ENCODE results near the gene SPATA31C1. TPM values are rescaled to one million over a fixed set of nuclear protein-coding genes. Genes with fewer than 3 reads are reported as not detected.

The SPATA31C1 gene
- polyA plus RNA-seq, 2 of the 4 experiments (the other 2 are of a cell fraction), result not detected

DNA sequence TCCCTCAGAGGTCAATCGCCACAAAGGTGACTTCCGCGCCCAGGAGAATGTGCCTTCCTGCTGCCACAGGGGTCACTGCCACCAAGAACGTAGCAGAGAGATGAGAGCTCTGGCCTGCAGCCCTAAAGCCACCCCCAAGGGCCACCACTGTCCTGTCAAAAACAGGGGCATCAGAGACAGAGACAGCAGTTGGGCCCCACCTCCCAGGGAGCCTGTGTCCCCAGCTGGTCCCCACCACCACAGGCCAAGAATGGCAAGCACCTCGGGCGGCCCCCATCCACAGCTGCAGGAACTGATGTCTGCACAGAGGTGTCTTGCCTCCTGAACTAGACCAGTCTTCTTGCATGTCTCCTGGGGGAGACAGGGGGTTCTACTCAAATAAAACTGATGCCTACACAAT is 29.3 kb upstream of the SPATA31C1 start:
- POLR2A ChIA-PET, result no interaction called here
- H3K27ac ChIP-seq, result no peak overlapping the region
- TF ChIP-seq CEBPB (IDR thresholded peaks at IDR 0.05) (no peak), EHMT2 (IDR thresholded peaks at IDR 0.05; ENCODE audit: low read depth) (no peak), GATA3 (IDR thresholded peaks at IDR 0.05; ENCODE audit: borderline replicate concordance) (no peak), ESRRA (IDR thresholded peaks at IDR 0.05; ENCODE audit: borderline replicate concordance, low read length) (no peak), JUN (IDR thresholded peaks at IDR 0.05) (no peak), JUNB (IDR thresholded peaks at IDR 0.05) (no peak), RNF2 (IDR thresholded peaks at IDR 0.05; ENCODE audit: borderline replicate concordance, low read depth) (no peak), KDM5A (IDR thresholded peaks at IDR 0.05) (no peak)
- TF ChIP-seq, protein P1, sequence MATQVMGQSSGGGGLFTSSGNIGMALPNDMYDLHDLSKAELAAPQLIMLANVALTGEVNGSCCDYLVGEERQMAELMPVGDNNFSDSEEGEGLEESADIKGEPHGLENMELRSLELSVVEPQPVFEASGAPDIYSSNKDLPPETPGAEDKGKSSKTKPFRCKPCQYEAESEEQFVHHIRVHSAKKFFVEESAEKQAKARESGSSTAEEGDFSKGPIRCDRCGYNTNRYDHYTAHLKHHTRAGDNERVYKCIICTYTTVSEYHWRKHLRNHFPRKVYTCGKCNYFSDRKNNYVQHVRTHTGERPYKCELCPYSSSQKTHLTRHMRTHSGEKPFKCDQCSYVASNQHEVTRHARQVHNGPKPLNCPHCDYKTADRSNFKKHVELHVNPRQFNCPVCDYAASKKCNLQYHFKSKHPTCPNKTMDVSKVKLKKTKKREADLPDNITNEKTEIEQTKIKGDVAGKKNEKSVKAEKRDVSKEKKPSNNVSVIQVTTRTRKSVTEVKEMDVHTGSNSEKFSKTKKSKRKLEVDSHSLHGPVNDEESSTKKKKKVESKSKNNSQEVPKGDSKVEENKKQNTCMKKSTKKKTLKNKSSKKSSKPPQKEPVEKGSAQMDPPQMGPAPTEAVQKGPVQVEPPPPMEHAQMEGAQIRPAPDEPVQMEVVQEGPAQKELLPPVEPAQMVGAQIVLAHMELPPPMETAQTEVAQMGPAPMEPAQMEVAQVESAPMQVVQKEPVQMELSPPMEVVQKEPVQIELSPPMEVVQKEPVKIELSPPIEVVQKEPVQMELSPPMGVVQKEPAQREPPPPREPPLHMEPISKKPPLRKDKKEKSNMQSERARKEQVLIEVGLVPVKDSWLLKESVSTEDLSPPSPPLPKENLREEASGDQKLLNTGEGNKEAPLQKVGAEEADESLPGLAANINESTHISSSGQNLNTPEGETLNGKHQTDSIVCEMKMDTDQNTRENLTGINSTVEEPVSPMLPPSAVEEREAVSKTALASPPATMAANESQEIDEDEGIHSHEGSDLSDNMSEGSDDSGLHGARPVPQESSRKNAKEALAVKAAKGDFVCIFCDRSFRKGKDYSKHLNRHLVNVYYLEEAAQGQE (IDR thresholded peaks at IDR 0.05), result no peak
- no peak for ATAC-seq
- no peak for DNase-seq (ENCODE audit: low read depth in 1 of 2, low spot score in 1 of 2)
- H3K9me3 ChIP-seq, result no peaks in the 10 kb centered on the region
- WGBS (ENCODE audit: missing lambda C conversion rate), result 67% methylated on average over 6 of the region's 6 CpGs
- no peaks in the 10 kb centered on the region for H3K4me1 ChIP-seq
- no peak for FAIRE-seq
- H3K4me2 ChIP-seq, result no peak overlapping the region
- CTCF ChIA-PET, result no interaction called here
- H3K4me3 ChIP-seq, result no peak overlapping the region

DNA sequence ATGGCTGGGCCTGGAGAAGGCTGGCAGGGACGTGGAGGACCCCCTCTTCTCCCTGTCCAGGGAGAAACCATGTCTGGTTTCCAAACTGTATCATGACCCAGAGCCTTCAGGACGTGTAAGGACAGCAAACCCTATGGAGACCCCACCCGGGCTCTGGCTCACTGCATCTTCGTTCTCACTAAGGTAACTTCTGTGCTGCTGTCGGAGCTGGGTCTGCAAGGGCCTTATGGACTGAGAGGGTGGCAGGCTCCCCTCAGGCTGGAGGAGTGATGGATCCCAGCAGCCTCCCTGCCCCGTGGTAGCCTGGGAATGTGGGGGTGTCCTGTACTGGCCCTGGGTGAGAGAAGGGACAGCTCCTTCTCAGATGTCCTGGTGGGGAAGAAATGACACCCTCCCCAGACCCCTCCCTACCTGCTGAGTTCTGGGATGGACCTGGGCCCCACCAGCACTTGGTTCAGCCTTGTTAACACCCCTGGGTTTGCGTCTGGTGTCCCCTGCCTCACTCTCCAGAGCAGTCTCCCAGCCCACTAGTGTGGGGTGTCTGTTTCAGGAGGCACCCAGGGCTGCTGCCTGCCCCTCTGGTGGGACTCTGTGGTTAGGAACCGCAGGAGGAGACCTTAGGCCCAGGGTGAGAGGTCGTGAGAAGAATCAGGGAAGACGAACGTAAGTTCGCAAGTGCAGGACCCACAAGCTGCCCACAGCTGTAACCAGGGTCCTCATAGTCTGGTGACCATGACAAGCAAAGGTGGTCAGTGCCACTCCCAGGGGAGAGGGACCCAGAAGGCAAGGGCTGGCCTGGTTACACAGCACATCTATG is 28.5 kb upstream of the SPATA31C1 start:
- TF ChIP-seq JUNB (IDR thresholded peaks at IDR 0.05), result no peak
- no peak for TF ChIP-seq FOSB (CRISPR knock-in tag; IDR thresholded peaks at IDR 0.05)
- TF ChIP-seq ZFP36 (IDR thresholded peaks at IDR 0.05; ENCODE audit: borderline replicate concordance, partially characterized antibody), result no peak
- TF ChIP-seq FOSL2 (IDR thresholded peaks at IDR 0.05), result no peak
- TF ChIP-seq FOSL2 (CRISPR knock-in tag; IDR thresholded peaks at IDR 0.05), result no peak
- TF ChIP-seq HEYL (CRISPR knock-in tag; IDR thresholded peaks at IDR 0.05), result no peak
- TF ChIP-seq, protein P2, sequence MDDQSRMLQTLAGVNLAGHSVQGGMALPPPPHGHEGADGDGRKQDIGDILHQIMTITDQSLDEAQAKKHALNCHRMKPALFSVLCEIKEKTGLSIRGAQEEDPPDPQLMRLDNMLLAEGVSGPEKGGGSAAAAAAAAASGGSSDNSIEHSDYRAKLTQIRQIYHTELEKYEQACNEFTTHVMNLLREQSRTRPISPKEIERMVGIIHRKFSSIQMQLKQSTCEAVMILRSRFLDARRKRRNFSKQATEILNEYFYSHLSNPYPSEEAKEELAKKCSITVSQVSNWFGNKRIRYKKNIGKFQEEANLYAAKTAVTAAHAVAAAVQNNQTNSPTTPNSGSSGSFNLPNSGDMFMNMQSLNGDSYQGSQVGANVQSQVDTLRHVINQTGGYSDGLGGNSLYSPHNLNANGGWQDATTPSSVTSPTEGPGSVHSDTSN (IDR thresholded peaks at IDR 0.05), result no peak
- TF ChIP-seq ESRRA (IDR thresholded peaks at IDR 0.05; ENCODE audit: borderline replicate concordance, low read length), result no peak
- TF ChIP-seq, protein P3, sequence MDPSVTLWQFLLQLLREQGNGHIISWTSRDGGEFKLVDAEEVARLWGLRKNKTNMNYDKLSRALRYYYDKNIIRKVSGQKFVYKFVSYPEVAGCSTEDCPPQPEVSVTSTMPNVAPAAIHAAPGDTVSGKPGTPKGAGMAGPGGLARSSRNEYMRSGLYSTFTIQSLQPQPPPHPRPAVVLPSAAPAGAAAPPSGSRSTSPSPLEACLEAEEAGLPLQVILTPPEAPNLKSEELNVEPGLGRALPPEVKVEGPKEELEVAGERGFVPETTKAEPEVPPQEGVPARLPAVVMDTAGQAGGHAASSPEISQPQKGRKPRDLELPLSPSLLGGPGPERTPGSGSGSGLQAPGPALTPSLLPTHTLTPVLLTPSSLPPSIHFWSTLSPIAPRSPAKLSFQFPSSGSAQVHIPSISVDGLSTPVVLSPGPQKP (IDR thresholded peaks at IDR 0.05; ENCODE audit: low read depth, low read length), result no peak
- no peak for TF ChIP-seq EHF (CRISPR knock-in tag; IDR thresholded peaks at IDR 0.05)
- no peak for TF ChIP-seq TFCP2L1 (CRISPR knock-in tag; IDR thresholded peaks at IDR 0.05)
- no peak for TF ChIP-seq KDM1A (IDR thresholded peaks at IDR 0.05; ENCODE audit: low read depth)
- no peak for TF ChIP-seq FOXS1 (CRISPR knock-in tag; IDR thresholded peaks at IDR 0.05)
- no peak for TF ChIP-seq POLR2A (IDR thresholded peaks at IDR 0.05; ENCODE audit: low read length)
- no peak for TF ChIP-seq TP53 (CRISPR knock-in tag; IDR thresholded peaks at IDR 0.05)
- no peak for TF ChIP-seq GATA3 (IDR thresholded peaks at IDR 0.05; ENCODE audit: borderline replicate concordance)
- no peak for TF ChIP-seq EHMT2 (IDR thresholded peaks at IDR 0.05; ENCODE audit: low read depth)
- TF ChIP-seq ZNF302 (CRISPR knock-in tag; IDR thresholded peaks at IDR 0.05), result no peak
- FAIRE-seq (no peak), ATAC-seq (no peak), DNase-seq (ENCODE audit: low read depth in 1 of 2, low spot score in 1 of 2) (no peak)
- POLR2A ChIA-PET, result no interaction called here
- H3K27ac ChIP-seq, result no peak overlapping the region
- no peaks in the 10 kb centered on the region for H3K9me3 ChIP-seq
- no peak overlapping the region for H3K4me3 ChIP-seq
- CTCF ChIA-PET, result interaction anchor here (1.0 to 1.7 kb wide), 2 partner anchors 118 to 209 kb away, joined by 3 to 4 read pairs; no protein-coding TSS in a partner anchor
- H3K4me2 ChIP-seq, result no peak overlapping the region
- no peaks in the 10 kb centered on the region for H3K4me1 ChIP-seq
- WGBS (ENCODE audit: missing lambda C conversion rate), result 75% methylated on average over 10 of the region's 12 CpGs

Measured in A549 (cell line).